ENCODE results near the gene CHCHD6. TPM values are rescaled to one million over a fixed set of nuclear protein-coding genes. Genes with fewer than 3 reads are reported as not detected.

The CHCHD6 gene
- total RNA-seq, 2 experiments from 2014 or later, result 15.9 to 16.9 TPM

GRCh38 chr3:126667631-126668449, 36.2 kb upstream of the CHCHD6 start:
- ChIA-PET POLR2A (no interaction called here), CTCF (no interaction called here)

DNA sequence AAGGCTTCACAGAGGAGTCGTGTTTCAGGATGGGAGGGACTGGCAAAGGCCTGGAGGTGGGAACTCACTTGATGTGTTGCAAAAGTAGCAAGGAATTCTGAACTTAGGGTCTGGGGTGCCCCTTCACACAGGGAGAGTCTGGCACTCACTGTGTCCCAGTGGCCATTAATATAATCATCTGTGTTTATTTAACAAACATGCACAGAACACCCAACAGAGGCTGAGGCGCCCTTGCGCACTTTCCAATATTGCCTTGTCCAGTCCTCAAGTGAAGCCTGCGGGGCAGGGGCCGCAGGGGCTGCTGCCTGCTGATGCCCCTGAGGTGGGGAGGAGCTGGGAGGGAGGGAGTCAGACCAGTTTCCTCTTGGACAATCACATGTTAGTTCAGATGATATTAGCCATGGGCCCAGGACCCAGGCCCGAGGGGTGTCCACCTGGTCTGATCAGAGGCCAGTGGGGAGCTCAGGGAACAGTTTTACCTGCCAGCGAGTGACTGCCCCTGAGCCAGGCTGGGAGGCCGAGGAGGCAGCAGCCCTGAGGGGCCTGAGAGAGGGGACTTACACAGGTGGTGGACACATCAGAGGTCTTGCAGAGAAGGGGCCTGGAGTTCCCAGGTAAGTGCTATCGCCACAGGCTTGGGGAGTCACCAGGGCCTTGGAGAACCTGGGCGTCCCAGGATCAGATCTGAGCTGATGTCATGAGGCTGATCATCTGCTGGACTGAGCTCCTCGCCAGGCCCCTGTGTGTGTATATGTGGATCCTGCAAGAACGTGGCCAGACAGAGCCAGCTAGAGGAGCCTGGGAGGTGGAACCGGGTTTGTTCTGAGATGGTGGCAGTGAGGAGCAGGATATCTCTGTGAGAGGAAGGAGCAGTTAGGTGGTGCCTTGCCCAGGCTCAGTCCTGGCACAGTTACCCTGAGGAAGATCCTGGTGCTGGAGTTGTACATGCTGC, 35.3 kb upstream of the CHCHD6 start:
- ChIA-PET CTCF (interaction anchor here (1.5 kb wide), 1 partner anchor 11 kb away, joined by 7 read pairs; no protein-coding TSS in a partner anchor), POLR2A (no interaction called here)

DNA sequence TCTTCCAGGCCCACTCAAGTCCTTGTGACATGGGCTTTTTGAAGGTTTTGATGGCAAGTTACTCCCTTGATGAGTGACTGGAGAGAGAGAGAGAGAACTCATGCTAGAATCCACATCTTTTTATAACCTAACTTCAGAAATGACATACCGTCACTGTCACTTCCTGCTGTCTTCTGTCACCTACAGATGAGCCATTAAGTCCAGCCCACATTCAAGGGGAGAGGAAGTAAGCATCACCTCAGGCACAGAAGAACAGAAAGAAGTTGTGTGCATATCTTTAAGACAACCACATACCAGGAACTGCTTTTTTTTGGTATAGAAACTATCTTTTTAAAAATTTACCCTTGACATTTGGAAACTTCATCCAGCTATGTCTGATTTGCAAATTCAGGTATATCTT, 32.5 kb upstream of the CHCHD6 start:
- ChIA-PET CTCF (interaction anchor here (0.7 kb wide), 1 partner anchor 149 kb away, joined by 5 read pairs; no protein-coding TSS in a partner anchor), POLR2A (no interaction called here)

- ChIA-PET CTCF (no interaction called here), POLR2A (no interaction called here)
Observed at GRCh38 chr3:126672340-126672739, 31.7 kb upstream of the CHCHD6 start.

DNA sequence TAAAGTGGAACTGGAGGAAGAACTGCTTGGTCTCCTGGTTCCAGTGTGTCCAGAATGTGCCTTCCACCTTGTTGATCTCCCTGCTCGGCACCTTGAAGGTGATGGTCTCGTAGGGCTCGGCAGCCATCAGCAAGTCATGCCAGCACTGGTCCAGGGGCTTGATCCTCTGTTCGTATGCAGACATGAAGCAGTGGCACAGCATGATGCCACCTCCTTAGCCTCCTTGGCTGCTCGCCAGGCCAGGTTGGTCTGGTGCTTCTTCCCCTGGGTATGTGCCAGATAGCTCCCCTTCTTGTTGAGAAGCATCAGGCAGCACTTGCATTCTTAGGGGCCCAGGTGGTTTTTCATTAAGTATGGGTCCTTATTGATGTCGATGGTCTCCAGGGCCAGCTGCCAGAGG, 31.3 kb upstream of the CHCHD6 start:
- ChIA-PET CTCF (no interaction called here), POLR2A (no interaction called here)

DNA sequence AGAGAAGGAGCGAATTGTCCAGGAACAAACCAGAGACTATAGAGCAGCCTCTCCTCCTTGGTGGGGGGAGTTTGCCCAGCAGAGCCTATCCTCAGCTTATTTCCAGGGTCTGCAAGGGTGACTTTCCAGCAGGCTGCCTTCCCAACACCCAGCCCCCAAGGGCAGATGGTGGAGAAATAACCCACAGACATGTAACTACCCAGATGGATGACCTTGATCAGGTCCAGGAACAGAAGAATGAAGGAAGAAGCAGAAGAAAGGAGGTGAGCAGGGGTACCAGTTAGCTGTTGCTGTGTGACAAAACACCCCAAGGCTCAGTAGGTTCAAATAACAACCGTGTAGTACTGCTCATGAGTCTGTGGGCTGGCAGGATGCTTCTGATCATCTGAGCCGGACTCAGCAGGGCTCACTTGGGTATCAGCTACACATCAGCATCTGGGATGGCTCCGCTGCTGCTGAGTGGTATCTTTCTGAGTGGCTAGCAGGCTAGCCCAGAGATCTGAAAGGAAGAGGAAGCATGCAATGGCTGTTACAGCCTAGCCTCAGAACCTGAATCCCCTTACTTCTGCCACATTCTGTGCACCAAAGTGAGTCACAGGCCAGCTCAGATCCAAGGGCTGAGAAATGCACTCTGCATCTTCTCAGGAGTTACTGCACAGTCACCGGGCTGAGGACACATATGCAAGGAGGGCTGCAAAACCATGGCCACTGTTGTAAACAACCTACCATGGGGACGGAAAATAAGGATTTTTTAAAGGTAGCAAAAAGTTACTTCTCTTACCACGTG, 26.9 kb upstream of the CHCHD6 start:
- POLR2A ChIA-PET, result no interaction called here
- CTCF ChIA-PET, result interaction anchor here (1.8 kb wide), 1 partner anchor 870 kb away, joined by 4 read pairs; no protein-coding TSS in a partner anchor

GRCh38 chr3:126677862-126678503, 26.1 kb upstream of the CHCHD6 start:
- POLR2A ChIA-PET, result no interaction called here

DNA sequence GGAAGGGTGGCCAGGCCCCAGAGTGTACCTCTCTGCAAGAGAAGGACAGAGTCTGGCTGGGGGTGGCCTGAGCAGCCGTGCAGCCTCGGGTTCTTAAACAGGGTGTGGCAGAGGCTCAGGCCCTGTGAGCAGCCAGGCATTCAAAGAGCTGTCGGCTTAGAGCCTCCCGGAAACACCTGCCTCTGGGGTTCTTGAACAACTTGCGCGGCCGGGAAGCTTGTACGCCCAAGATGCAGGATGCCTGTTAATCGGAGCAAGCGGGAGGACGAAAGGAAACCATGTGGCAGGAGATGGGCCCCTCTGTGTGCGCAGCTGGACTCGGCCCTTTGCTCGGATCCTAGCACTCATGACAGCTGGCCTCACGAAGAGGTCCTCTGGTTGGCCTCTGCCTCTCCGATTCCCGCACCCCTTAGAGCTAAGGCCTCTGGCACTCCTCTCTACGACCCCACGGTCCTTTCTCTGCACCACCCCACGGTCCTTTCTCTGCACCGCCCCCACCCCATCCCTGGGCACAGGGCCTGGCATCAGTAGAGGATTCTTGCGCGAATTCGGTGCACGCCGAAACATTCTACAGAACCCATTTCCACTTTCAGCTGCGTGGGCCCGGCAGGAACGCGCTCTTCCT, 25.2 kb upstream of the CHCHD6 start:
- CTCF ChIA-PET, result interaction anchor here (0.7 to 2.1 kb wide), 12 partner anchors 8 to 868 kb away, joined by 3 to 9 read pairs (median 4); partner anchors contain the start of gene CHST13
- POLR2A ChIA-PET, result no interaction called here

More at GRCh38 chr3:126677862-126678503, 26.1 kb upstream of the CHCHD6 start:
- CTCF ChIA-PET, result interaction anchor here (1.6 to 1.8 kb wide), 2 partner anchors 154 to 869 kb away, joined by 3 to 4 read pairs; partner anchors contain the start of gene CHST13

DNA sequence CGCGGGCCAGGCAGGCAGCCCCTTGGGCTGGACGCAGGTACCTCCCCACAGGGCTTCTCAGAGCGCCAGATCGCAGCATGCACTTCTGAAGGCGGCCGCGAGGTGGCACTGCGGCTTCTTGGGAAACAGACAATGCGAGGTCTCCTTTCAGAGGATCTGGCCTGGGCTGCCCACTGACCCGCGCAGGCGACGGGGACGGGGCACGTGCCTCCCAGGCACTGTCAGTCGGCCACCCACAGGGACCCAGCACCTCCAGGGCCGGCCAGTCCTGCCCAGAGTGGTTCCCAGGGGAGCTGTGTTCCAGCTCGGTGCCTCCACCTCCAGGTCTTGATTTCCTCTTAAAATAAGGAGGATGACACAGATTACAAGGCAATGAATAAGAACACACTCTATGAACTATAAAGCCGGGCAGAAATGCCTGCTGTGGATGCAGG, 24.7 kb upstream of the CHCHD6 start:
- ChIA-PET POLR2A (no interaction called here), CTCF (interaction anchor here (0.7 to 2.1 kb wide), 18 partner anchors 9 to 870 kb away, joined by 3 to 9 read pairs (median 3); partner anchors contain the start of gene CHST13)

GRCh38 chr3:126679831-126680666, 24.0 kb upstream of the CHCHD6 start:
- CTCF ChIA-PET, result interaction anchor here (0.7 to 2.1 kb wide), 15 partner anchors 9 to 870 kb away, joined by 3 to 9 read pairs (median 3); no protein-coding TSS in a partner anchor

GRCh38 chr3:126680667-126681055, 23.4 kb upstream of the CHCHD6 start:
- CTCF ChIA-PET, result interaction anchor here (0.7 to 2.1 kb wide), 6 partner anchors 10 to 867 kb away, joined by 3 to 9 read pairs (median 4); no protein-coding TSS in a partner anchor
- POLR2A ChIA-PET, result no interaction called here

More at GRCh38 chr3:126679831-126680666, 24.0 kb upstream of the CHCHD6 start:
- POLR2A ChIA-PET, result no interaction called here

DNA sequence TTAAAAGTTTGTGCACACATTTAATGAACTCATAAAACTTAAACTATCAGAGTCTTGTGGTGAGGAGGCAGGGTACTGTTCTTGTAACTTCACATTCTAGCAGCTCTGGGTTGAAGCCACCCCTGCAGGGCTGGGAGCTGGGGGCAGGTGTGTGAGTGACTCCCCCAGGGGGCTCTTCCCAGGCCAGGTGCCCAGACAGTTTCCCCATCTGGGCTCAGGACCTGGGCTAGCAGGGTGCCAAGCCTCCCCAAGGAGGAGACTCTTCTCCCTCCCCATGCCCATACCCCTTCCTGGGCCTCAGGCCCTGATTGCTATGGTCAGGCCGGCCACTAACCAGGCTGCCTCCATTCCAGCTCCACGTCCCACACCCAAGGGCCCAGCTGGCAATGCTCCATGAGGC, 22.0 kb upstream of the CHCHD6 start:
- POLR2A ChIA-PET, result no interaction called here
- CTCF ChIA-PET, result no interaction called here

DNA sequence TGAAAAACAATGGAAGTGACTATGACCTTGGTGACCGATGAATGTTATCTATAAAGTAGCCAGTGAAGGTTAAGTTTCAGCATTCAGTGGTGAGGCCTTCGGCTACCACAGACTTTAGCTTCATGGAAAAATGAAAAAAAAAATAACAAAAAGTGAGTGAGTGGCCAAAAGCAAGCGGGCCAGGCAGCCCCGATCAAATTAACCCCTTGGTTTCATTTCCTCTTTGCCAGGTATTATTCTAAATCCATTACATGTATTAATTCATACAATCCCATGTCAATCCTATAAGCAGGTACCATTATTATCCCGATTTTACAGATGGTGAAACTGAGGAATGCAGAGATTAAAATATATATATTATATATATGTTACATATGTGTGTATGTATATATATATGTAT, 21.0 kb upstream of the CHCHD6 start:
- ChIA-PET CTCF (interaction anchor here (1.8 kb wide), 1 partner anchor 865 kb away, joined by 5 read pairs; no protein-coding TSS in a partner anchor), POLR2A (no interaction called here)

GRCh38 chr3:126684218-126684751, 19.8 kb upstream of the CHCHD6 start:
- ChIA-PET CTCF (interaction anchor here (0.6 to 1.8 kb wide), 2 partner anchors 400 to 864 kb away, joined by 4 to 5 read pairs; no protein-coding TSS in a partner anchor), POLR2A (no interaction called here)

- POLR2A ChIA-PET, result no interaction called here
Observed at GRCh38 chr3:126685021-126685420, 19.0 kb upstream of the CHCHD6 start.

GRCh38 chr3:126685493-126685892, 18.5 kb upstream of the CHCHD6 start:
- POLR2A ChIA-PET, result no interaction called here
- CTCF ChIA-PET, result no interaction called here

More at GRCh38 chr3:126685021-126685420, 19.0 kb upstream of the CHCHD6 start:
- CTCF ChIA-PET, result no interaction called here

GRCh38 chr3:126691765-126692164, 12.3 kb upstream of the CHCHD6 start:
- CTCF ChIA-PET, result interaction anchor here (2.8 kb wide), 1 partner anchor 12 kb away, joined by 9 read pairs; no protein-coding TSS in a partner anchor
- POLR2A ChIA-PET, result no interaction called here
